ENCODE data around the gene WFS1.

Gene WFS1

DNA sequence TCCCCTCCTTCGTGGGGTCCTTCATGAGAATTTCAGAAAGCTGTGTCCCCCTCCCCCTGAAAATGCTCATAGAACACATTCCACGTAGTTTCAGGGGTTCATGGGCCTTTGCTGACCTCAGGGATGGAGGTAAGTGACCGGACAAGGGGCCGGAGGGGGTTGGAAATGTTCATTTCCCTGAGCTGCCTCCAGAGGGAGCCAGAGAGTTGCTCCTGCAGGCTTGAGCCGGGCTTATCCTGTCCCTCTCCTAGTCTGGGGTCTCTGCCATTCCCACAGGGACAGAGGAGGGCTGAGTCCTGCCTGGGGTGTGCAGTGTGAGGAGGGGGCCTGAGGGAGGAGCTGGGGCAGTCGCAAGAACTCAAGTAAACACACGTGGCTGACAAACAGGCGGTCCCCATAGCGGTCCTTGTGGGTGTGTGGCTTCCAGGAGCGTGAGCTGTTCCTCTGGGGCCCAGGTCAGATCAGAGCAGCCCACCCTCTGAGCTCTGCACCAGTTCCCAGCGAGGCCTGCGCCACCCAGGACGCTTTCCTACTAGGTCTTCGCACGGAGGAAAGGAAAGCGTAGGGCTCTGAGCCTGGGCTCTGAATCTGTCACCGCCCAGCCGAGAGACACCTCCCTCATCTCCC, 62.5 kb downstream of the WFS1 start:
- in situ Hi-C loops (cut with HindIII; ENCODE audit: low pct_unique_long_range_greater_than_20kb, low sequenced_read_pairs) = no loop called here
- no peak for TF ChIP-seq JUND (IDR thresholded peaks at IDR 0.05; ENCODE audit: low read depth)
- peak; percentile 53 to 57 for DNase-seq (ENCODE audit: low read depth in 1 of 2, low spot score in 1 of 2)

- in situ Hi-C loops (cut with HindIII; ENCODE audit: low pct_unique_long_range_greater_than_20kb, low sequenced_read_pairs) = no loop called here
- no peak for TF ChIP-seq JUND (IDR thresholded peaks at IDR 0.05; ENCODE audit: low read depth)
- no peak for DNase-seq (ENCODE audit: low read depth in 1 of 2, low spot score in 1 of 2)
Observed at GRCh38 chr4:6332669-6333050, 63.0 kb downstream of the WFS1 start.

- TF ChIP-seq JUND (IDR thresholded peaks at IDR 0.05; ENCODE audit: low read depth) = no peak
- in situ Hi-C loops (cut with HindIII; ENCODE audit: low pct_unique_long_range_greater_than_20kb, low sequenced_read_pairs) = no loop called here
- DNase-seq (ENCODE audit: low read depth in 1 of 2, low spot score in 1 of 2) = peak in 1 of 2 experiments; percentile 64
Observed at GRCh38 chr4:6333301-6334202, 63.9 kb downstream of the WFS1 start.

- no peak for TF ChIP-seq JUND (IDR thresholded peaks at IDR 0.05; ENCODE audit: low read depth)
- peak in 1 of 2 experiments; percentile 25 for DNase-seq (ENCODE audit: low read depth in 1 of 2, low spot score in 1 of 2)
- in situ Hi-C loops (cut with HindIII; ENCODE audit: low pct_unique_long_range_greater_than_20kb, low sequenced_read_pairs) = no loop called here
Observed at GRCh38 chr4:6334203-6334887, 64.7 kb downstream of the WFS1 start.

DNA sequence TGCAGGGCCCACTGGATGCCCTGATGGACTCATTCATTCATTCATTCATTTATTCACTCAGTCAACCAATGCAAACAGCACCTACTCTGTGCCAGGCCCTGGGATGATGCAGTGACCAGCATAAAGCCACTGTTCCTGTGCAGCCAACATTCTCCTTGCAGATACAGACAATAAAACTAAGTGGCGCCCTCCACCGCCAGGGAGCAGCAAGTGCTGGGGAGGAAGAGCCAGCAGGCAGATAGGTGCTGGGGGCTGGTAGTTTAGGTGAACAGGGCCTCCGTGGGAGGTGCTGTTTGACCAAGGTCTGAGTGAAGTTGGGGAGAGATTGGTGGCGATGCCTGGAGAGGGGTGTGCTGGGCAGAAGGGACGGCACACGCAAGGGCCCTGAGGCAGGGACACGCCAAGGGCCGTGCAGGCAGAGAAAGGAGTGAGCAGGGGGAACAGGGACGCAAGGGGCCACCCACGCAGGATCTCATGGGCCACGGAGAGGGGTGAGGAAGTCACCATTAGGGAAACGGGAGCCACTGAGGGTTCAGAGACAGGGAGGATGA, 65.5 kb downstream of the WFS1 start:
- in situ Hi-C loops (cut with HindIII; ENCODE audit: low pct_unique_long_range_greater_than_20kb, low sequenced_read_pairs) = no loop called here
- DNase-seq (ENCODE audit: low read depth in 1 of 2, low spot score in 1 of 2) = peak in 1 of 2 experiments; percentile 12
- TF ChIP-seq JUND (IDR thresholded peaks at IDR 0.05; ENCODE audit: low read depth) = no peak

DNA sequence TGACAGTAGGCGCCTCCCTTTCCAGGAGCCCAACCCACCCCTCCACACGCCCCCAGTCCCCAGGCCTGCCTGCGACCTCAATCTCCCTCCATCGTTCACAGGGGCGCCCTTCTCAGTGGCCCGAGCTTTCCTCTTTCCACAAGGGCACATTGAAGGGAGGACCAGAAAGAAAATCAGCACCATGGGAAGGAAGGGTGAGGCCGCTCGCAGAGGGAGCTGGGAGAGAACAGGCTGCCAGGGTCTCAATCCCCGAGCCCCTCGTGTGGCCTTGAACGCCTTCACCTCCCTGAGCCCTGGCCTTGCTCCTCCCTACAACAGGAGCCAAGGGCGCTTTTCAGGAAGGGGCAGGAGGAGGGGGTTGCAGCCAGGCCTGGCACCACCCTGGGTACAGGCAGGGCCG, 66.5 kb downstream of the WFS1 start:
- in situ Hi-C loops (cut with HindIII; ENCODE audit: low pct_unique_long_range_greater_than_20kb, low sequenced_read_pairs) = no loop called here

GRCh38 chr4:6337331-6337935, 67.8 kb downstream of the WFS1 start:
- TF ChIP-seq JUND (IDR thresholded peaks at IDR 0.05; ENCODE audit: low read depth) = no peak
- in situ Hi-C loops (cut with HindIII; ENCODE audit: low pct_unique_long_range_greater_than_20kb, low sequenced_read_pairs) = no loop called here
- DNase-seq (ENCODE audit: low read depth in 1 of 2, low spot score in 1 of 2) = no peak

More for the DNA sequence above, 66.5 kb downstream of the WFS1 start:
- TF ChIP-seq JUND (IDR thresholded peaks at IDR 0.05; ENCODE audit: low read depth) = no peak
- DNase-seq (ENCODE audit: low read depth in 1 of 2, low spot score in 1 of 2) = no peak

- TF ChIP-seq JUND (IDR thresholded peaks at IDR 0.05; ENCODE audit: low read depth) = no peak
- DNase-seq (ENCODE audit: low read depth in 1 of 2, low spot score in 1 of 2) = no peak
- in situ Hi-C loops (cut with HindIII; ENCODE audit: low pct_unique_long_range_greater_than_20kb, low sequenced_read_pairs) = no loop called here
Observed at GRCh38 chr4:6338175-6338950, 68.7 kb downstream of the WFS1 start.

DNA sequence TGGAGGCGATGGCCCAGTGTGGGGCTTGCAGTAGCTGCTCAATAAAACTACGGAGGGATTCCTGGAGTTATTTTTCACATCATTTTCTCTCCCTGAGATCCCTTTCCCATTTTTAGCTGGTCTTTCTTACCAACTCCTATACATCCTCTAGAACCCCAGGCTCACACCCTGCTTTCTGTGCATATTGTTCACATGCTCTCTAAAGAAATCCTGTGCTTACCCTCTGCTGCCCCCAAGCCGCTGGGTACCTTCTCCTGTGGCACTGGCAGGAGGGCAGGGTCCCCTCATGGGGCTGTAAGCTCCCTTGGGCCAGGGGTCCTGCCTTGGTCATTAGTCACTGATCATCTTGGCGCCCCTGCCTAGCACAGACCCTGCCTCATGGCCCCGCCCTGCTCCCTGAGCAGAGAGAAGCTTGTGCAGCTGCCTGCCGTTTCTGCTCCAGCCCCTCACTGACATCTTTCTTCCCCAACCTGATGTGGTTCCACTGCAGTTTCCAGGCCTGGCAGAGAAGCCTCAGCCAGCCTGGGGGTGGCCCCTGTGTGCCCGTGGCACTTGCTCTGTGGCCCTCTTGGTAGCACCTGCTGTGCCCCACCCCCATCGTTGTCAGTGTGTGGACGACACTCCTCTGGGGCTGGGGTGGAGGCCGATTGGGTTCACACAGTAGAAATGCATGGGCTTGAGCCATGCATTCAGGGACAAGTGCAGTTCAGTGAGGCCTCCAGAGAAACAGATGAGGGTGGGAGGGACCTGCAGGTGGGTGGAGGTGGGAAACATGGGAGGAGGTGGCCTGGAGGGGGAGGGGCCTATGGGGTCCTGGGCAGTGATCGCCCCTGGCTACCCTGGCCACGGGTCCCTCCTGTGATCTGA, 69.5 kb downstream of the WFS1 start:
- TF ChIP-seq JUND (IDR thresholded peaks at IDR 0.05; ENCODE audit: low read depth) = no peak
- in situ Hi-C loops (cut with HindIII; ENCODE audit: low pct_unique_long_range_greater_than_20kb, low sequenced_read_pairs) = no loop called here
- no peak for DNase-seq (ENCODE audit: low read depth in 1 of 2, low spot score in 1 of 2)

- no peak for TF ChIP-seq JUND (IDR thresholded peaks at IDR 0.05; ENCODE audit: low read depth)
- in situ Hi-C loops (cut with HindIII; ENCODE audit: low pct_unique_long_range_greater_than_20kb, low sequenced_read_pairs) = no loop called here
Observed at GRCh38 chr4:6339818-6340445, 70.3 kb downstream of the WFS1 start.

More at GRCh38 chr4:6339818-6340445, 70.3 kb downstream of the WFS1 start:
- DNase-seq (ENCODE audit: low read depth in 1 of 2, low spot score in 1 of 2) = no peak

Measured in T47D (cell line).